Middle frontal gyrus (tissue), 1 donor: ENCODE measurements around the gene MACO1.
"Not testable (repeated sequence)": the region's sequence is repeated elsewhere in the genome, so short reads cannot be mapped to it uniquely, and the experiment has no call there.

Source experiments
- DNase-seq: peaks from one replicate; pipeline ENCODE4 v3.0.0-alpha.2; 2015; ENCODE audit warnings: low spot score; ENCODE audit errors: extremely low spot score

The MACO1 gene

GRCh38 chr1:25423206-25423605, 7.5 kb upstream of the MACO1 start:
- not testable (repeated sequence) for DNase-seq

DNA sequence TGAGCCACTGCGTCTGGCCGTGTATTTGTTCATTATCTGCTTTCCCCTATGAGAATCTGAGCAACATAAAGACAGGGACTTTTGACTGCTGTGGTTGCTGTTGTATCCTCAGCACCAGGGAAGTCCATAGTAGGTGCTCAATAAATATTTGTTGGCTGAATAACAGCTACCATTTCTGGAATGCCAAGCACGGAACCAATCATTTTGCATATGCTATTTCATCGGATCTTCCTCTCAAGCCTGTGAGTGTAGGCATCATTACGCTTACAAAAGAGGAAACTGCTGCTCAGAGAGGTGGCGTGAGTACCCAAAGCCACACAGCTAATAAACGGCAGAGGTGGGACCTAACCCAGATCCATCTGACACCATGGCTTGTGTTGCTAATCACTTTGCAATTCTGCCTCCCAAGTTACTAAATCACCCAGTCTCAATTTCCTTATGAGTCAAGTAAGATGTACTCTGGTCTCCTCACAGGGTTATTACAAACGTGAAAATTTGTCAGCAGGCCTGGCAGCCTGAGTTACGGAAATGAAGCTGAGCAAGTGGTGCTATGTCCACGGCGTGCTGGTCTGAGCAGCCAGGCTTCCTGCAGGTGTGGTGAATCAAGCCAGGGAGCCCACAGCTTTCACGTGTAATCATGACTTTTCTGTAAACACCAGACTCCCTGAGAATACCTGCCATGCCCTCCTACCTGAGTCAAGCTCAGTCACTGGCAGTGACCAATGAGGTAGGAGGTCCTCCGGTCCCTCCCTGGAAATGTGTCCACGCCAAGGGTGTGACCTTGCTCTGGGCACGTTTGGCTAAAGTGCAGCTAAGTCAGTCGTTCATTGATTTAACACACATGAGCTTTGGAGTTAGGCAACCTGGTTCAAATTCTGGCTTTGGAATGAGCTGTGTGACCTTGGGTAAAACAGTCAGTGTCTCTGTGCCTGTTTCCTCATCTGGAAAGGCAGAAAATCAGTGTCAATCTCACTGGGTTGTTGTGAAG, 5.3 kb upstream of the MACO1 start:
- no peak for DNase-seq

DNA sequence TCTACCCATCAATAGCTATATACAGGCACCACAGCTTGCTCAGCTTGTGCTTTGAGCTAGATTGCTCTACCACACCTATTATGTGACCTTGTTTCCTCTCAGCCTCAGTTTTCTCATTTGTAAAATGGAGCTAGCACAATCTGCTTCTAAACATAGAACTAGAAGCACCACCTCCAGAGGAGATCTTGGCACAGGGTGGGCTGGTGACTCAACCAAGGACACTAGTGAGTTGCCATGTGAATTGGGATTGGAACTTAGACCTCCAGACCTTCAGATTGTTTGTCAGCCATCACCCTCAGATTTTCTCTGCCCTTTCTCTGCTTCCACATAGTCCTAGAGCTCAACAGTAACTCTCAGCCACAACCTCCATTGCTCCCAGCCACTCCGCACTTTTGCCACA, 3.0 kb upstream of the MACO1 start:
- DNase-seq = no peak

- DNase-seq = no peak
These were observed 2.1 kb upstream of the MACO1 start for GRCh38 chr1:25428475-25429166.

- no peak for DNase-seq
These were observed 527 bp downstream of the MACO1 start for GRCh38 chr1:25430967-25431881.

DNA sequence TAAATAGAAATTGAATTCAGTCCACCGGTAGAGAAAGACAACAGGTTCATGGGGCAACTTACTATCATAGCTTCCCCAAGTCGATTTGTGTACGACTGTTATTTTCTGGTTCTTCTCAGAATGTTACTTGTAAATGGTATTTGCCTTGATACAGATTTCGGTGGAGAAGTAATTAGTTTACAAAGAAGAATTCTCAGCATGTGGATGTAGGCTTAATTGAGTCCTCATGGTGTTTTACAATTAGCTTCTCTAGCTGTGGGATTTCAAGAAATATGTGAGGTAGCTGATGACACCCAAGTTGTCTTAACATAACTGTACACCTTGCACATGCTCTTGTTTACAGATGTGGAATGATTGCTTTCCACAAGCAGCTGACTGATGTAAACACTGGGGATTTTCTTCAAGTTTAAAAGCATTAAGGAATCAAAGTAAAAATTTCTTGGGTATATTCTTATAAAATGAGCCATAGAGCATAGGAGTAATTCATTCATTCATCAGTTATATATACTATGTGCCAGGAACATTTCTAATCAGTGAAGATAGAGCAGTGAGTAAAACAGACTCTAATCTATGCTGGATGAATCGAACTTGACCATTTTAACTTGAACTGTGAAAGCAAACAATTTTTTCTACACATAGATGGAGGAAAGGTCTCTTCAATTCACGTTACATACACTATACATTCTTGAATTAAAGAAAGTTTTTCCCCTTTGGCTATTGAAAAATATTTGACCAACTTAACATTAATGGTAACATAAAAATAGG, 1.4 kb downstream of the MACO1 start:
- no peak for DNase-seq

GRCh38 chr1:25432749-25433388, 2.2 kb downstream of the MACO1 start:
- DNase-seq = no peak

GRCh38 chr1:25433389-25434186, 2.9 kb downstream of the MACO1 start:
- DNase-seq = no peak

- no peak for DNase-seq
These were observed 4.9 kb downstream of the MACO1 start for GRCh38 chr1:25435397-25436108.

DNA sequence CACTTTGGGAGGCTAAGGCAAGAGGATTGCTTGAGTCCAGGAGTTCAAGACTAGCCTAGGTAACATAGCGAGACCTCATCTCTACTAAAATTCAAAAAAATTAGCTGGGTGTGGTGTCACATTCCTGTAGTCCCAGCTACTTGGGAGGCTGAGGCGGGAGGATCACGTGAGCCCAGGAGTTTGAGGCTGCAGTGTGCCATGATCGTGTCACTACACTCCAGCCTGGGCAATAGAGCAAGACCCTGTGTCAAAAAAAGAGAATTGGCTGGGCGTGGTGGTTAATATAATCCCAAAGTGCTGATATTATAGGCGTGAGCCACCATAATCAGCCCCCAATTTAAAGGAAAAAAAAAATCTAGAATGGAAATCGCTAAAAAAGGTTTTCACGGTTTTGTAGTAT, 7.0 kb downstream of the MACO1 start:
- DNase-seq = no peak

- no peak for DNase-seq
These were observed 8.6 kb downstream of the MACO1 start for GRCh38 chr1:25439287-25439686.

- DNase-seq = no peak
These were observed 11.5 kb downstream of the MACO1 start for GRCh38 chr1:25442178-25442577.

- DNase-seq = no peak
These were observed 12.5 kb downstream of the MACO1 start for GRCh38 chr1:25443030-25443699.

- DNase-seq = not testable (repeated sequence)
These were observed 13.9 kb downstream of the MACO1 start for GRCh38 chr1:25444604-25445003.

DNA sequence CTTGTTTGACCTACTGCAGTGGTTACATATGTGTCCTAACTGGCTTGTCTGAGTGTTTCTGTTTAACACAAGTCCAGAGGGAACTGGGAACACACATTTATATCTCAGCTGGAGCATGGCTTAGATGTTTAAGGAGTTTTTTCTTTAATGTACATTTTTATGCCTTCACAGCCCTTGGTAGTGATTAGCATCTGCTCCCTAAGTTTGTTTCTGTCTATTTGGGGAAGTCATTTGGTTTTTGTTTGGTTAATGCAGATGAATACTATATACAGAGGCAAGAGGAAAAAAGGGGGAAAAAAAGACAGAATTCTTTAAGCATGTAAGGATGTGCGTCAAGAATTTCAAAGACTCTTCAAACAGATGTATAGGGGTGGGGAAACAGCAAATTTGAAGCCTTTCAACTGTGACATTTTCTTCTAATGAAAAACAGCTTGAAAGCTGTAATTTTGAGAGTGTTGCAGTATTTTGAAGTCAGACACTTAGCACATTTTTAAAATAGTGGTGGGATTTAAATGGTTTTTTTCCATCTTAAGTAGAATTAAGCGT, 15.4 kb downstream of the MACO1 start:
- no peak for DNase-seq

- no peak for DNase-seq
These were observed 16.9 kb downstream of the MACO1 start for GRCh38 chr1:25447547-25447946.

DNA sequence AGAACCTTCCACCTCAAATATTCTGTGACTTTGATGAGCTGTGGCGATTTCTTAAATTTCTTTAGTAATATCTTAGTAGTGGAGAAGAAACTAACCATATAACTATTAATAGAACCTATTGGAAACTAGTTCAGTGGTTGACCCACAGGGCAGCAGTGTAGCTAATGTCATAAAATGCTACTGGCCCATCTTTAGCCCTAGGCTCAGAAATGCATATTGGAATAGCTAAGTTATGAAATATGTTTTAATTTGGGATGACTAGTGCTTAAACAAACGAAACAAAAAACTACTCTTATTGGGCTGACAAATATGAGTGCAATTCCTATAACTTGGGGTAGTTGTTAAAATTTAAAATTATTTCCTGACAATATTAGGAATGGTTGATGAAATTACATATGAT, 20.2 kb downstream of the MACO1 start:
- DNase-seq = no peak

DNA sequence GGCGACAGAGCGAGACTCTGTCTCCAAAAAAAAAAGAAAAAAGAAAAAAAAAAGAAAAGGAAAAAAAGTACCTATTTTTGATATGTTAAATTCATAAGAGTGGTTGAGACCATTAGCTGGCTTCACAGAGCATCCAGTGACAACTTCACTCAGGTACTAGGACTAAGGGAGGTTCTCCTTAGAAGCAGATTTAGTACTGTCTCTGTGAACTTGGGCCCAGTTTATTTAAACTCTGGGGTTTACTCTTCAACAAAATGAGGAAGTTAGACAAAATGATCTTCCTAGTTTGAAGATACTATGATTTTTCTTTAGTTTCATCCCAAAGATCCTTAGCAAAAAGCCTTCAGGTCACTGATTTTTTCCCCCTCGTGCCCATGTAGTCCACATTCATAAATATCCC, 21.2 kb downstream of the MACO1 start:
- DNase-seq = no peak
